ENCODE measurements around the gene FARSB. TPM values are rescaled to one million over a fixed set of nuclear protein-coding genes. Genes with fewer than 3 reads are reported as not detected.

FARSB gene
- total RNA-seq, 4 donors from 2014 or later, result 12.2 to 18.4 (median 17.9) TPM

GRCh38 chr2:222561151-222561550 is 94.7 kb downstream of the FARSB start:
- H3K9me3 ChIP-seq, result no peaks in the 10 kb centered on the region
- DNase-seq (ENCODE audit: low spot score in 2 of 2), result no peak
- H3K4me1 ChIP-seq, result no peaks in the 10 kb centered on the region
- no peak overlapping the region for H3K4me3 ChIP-seq
- peaks cover 2% of the 10 kb centered on the region for H3K27me3 ChIP-seq
- TF ChIP-seq POLR2AphosphoS5 (IDR thresholded peaks at IDR 0.05), result no peak
- no peak for TF ChIP-seq POLR2A (IDR thresholded peaks at IDR 0.05)
- TF ChIP-seq EP300 (IDR thresholded peaks at IDR 0.05), result no peak
- TF ChIP-seq CTCF (IDR thresholded peaks at IDR 0.05), result no peak
- 97% methylated on average over 4 of the region's 4 CpGs for WGBS
- peaks cover 1% of the 10 kb centered on the region for H3K36me3 ChIP-seq
- no peak overlapping the region for H3K27ac ChIP-seq

- TF ChIP-seq EP300 (IDR thresholded peaks at IDR 0.05) (no peak), CTCF (IDR thresholded peaks at IDR 0.05) (no peak), POLR2AphosphoS5 (IDR thresholded peaks at IDR 0.05) (no peak)
- DNase-seq (ENCODE audit: low spot score in 2 of 2), result no peak
- 66% methylated on average over 7 of the region's 7 CpGs for WGBS
- no peak overlapping the region for H3K4me3 ChIP-seq
- H3K27ac ChIP-seq, result no peak overlapping the region
- H3K9me3 ChIP-seq, result no peaks in the 10 kb centered on the region
- no peaks in the 10 kb centered on the region for H3K4me1 ChIP-seq
- no peaks in the 10 kb centered on the region for H3K36me3 ChIP-seq
- H3K27me3 ChIP-seq, result peaks cover 5% of the 10 kb centered on the region
Measured at GRCh38 chr2:222554517-222554916, 101.4 kb downstream of the FARSB start.

GRCh38 chr2:222548992-222549391 is 106.9 kb downstream of the FARSB start:
- Histone ChIP-seq H3K4me1 (peaks cover 9% of the 10 kb centered on the region), H3K9me3 (no peaks in the 10 kb centered on the region), H3K36me3 (no peaks in the 10 kb centered on the region), H3K4me3 (no peak overlapping the region), H3K27me3 (peaks cover 3% of the 10 kb centered on the region), H3K27ac (no peak overlapping the region)
- TF ChIP-seq POLR2AphosphoS5 (IDR thresholded peaks at IDR 0.05) (no peak), POLR2A (IDR thresholded peaks at IDR 0.05) (no peak)
- 60% methylated on average over 3 of the region's 3 CpGs for WGBS
- DNase-seq (ENCODE audit: low spot score in 2 of 2), result no peak

GRCh38 chr2:222547083-222547482 is 108.8 kb downstream of the FARSB start:
- H3K4me3 ChIP-seq, result no peak overlapping the region
- DNase-seq (ENCODE audit: low spot score in 2 of 2), result no peak
- TF ChIP-seq POLR2A (IDR thresholded peaks at IDR 0.05) (no peak), POLR2AphosphoS5 (IDR thresholded peaks at IDR 0.05) (no peak), CTCF (IDR thresholded peaks at IDR 0.05) (no peak), EP300 (IDR thresholded peaks at IDR 0.05) (no peak)
- H3K36me3 ChIP-seq, result no peaks in the 10 kb centered on the region
- H3K4me1 ChIP-seq, result peaks cover 9% of the 10 kb centered on the region
- H3K27ac ChIP-seq, result no peak overlapping the region
- H3K9me3 ChIP-seq, result no peaks in the 10 kb centered on the region
- H3K27me3 ChIP-seq, result no peaks in the 10 kb centered on the region
- WGBS, result 47% methylated on average over 5 of the region's 5 CpGs

GRCh38 chr2:222545823-222546795 is 109.8 kb downstream of the FARSB start:
- no peaks in the 10 kb centered on the region for H3K9me3 ChIP-seq
- WGBS, result 70% methylated on average over 6 of the region's 6 CpGs
- H3K27me3 ChIP-seq, result no peaks in the 10 kb centered on the region
- no peaks in the 10 kb centered on the region for H3K36me3 ChIP-seq
- peaks cover 9% of the 10 kb centered on the region for H3K4me1 ChIP-seq
- no peak overlapping the region for H3K27ac ChIP-seq
- DNase-seq (ENCODE audit: low spot score in 2 of 2), result no peak
- H3K4me3 ChIP-seq, result no peak overlapping the region
- TF ChIP-seq POLR2A (IDR thresholded peaks at IDR 0.05) (no peak), EP300 (IDR thresholded peaks at IDR 0.05) (no peak), POLR2AphosphoS5 (IDR thresholded peaks at IDR 0.05) (no peak), CTCF (IDR thresholded peaks at IDR 0.05) (no peak)
